Testis (tissue), 3 donors: ENCODE measurements around the gene EGLN2. TPM values are rescaled to one million over a fixed set of nuclear protein-coding genes. Genes with fewer than 3 reads are reported as not detected.
"Not testable (repeated sequence)": the region's sequence is repeated elsewhere in the genome, so short reads cannot be mapped to it uniquely, and the experiment has no call there.

Source experiments
- DNase-seq: peaks from one replicate; pipeline ENCODE4 v3.0.0-alpha.2; 2019
- H3K27ac ChIP-seq, 2 donors: fragments of 200-600 bp; sonication (generic); one replicate each; pipeline ENCODE4 v1.5.1; 2019
- H3K27me3 ChIP-seq: fragments of 200-600 bp; sonication (generic); one replicate; pipeline ENCODE4 v1.5.1; 2019
- H3K36me3 ChIP-seq: fragments of 200-600 bp; sonication (generic); one replicate; pipeline ENCODE4 v1.5.1; 2017; ENCODE audit warnings: low read depth; ENCODE audit errors: missing control alignments
- H3K4me1 ChIP-seq: fragments of 200-600 bp; sonication (generic); one replicate; pipeline ENCODE4 v1.5.1; 2019
- H3K4me3 ChIP-seq, 2 donors: fragments of 200-600 bp; sonication (generic); one replicate each; pipeline ENCODE4 v1.5.1; 2017 to 2019
- H3K9me3 ChIP-seq: fragments of 200-600 bp; sonication (generic); one replicate; pipeline ENCODE4 v1.5.1; 2017
- CTCF ChIP-seq, 3 experiments: fragments of 450-650 bp in 2 of 3; fragments of 200-600 bp in 1 of 3; sonication (generic) in 1 of 3; IDR thresholded peaks; one replicate each; pipeline ENCODE4 v1.5.1; 2016 to 2019; ENCODE audit warnings: antibody characterized with exemption in 3 of 3, mild to moderate bottlenecking in 2 of 3, moderate library complexity in 1 of 3
- POLR2A ChIP-seq: fragments of 450-650 bp; IDR thresholded peaks from one replicate; pipeline ENCODE4 v1.6.1; 2017; ENCODE audit warnings: antibody characterized with exemption, mild to moderate bottlenecking, moderate library complexity
- WGBS, 2 donors: methylation state at CpG; one replicate each; pipeline ENCODE4 v1.1.5; 2018; 5-methylcytosine and 5-hydroxymethylcytosine counted together
- intact Hi-C: fragments of 100-400 bp; cut with DNase I; formaldehyde crosslinking; loops from one replicate; pipeline ENCODE4 v1.15.1; 2023; ENCODE audit warnings: low total_unique reads
- polyA plus RNA-seq: library from polyadenylated mRNA; stranded (reverse); fragments of 350-450 nt; fragmentation: Illumina TruSeq; extraction: RNeasy Lipid Tissue Mini Kit (QIAGEN cat#74804); gene quantifications from one replicate; pipeline ENCODE4 v1.2.3, GENCODE V29; 2014; ENCODE audit warnings: low read depth, low replicate concordance; ENCODE audit not compliant: insufficient read depth
- total RNA-seq, 2 donors: library from RNA; depleted of rRNA; stranded (reverse); fragments of >200 nt; gene quantifications; one replicate each; pipeline ENCODE4 v1.2.3, GENCODE V29; 2016

The EGLN2 gene
- total and polyA plus RNA-seq, 3 donors from 2014 or later = 245 to 489 (median 260) TPM

GRCh38 chr19:40810649-40811408 is 11.8 kb downstream of the EGLN2 start:
- WGBS, 2 donors = 2% methylated on average over 29 to 35 of the region's 65 CpGs
- peak; percentile 88 for DNase-seq
- H3K9me3 ChIP-seq, H3K36me3 ChIP-seq, intact Hi-C loops, H3K27me3 ChIP-seq: not testable (repeated sequence)
- H3K4me3 ChIP-seq = peak overlapping the region; percentile 26 to 56
- peak overlapping the region; percentile 65 to 75 for H3K27ac ChIP-seq
- peaks cover 37% of the 10 kb centered on the region for H3K4me1 ChIP-seq
- TF ChIP-seq CTCF (IDR thresholded peaks at IDR 0.05) = peak in 1 of 3 experiments; percentile 21

GRCh38 chr19:40811478-40812341 is 12.7 kb downstream of the EGLN2 start:
- intact Hi-C loops = no loop called here
- 27 to 45% methylated on average over 15 to 35 of the region's 35 CpGs for WGBS, 2 donors
- H3K4me1 ChIP-seq = peaks cover 34% of the 10 kb centered on the region

GRCh38 chr19:40812571-40812970 is 13.6 kb downstream of the EGLN2 start:
- intact Hi-C loops, H3K27me3 ChIP-seq, H3K36me3 ChIP-seq, H3K4me3 ChIP-seq, H3K9me3 ChIP-seq, DNase-seq: not testable (repeated sequence)
- H3K4me1 ChIP-seq = peaks cover 34% of the 10 kb centered on the region
- WGBS, 2 donors = 47 to 60% methylated on average over 7 of the region's 7 CpGs
- H3K27ac ChIP-seq = peak overlapping the region; percentile 33 to 75

More at GRCh38 chr19:40811478-40812341, 12.7 kb downstream of the EGLN2 start:
- Histone ChIP-seq H3K36me3 (no peaks in the 10 kb centered on the region), H3K27ac (peak overlapping the region; percentile 65 to 75), H3K4me3 (peak overlapping the region in 1 of 2 donors; percentile 56), H3K9me3 (no peaks in the 10 kb centered on the region), H3K27me3 (no peaks in the 10 kb centered on the region)
- TF ChIP-seq CTCF (IDR thresholded peaks at IDR 0.05) = no peak
- no peak for DNase-seq

- peak; percentile 57 for DNase-seq
- TF ChIP-seq POLR2A (no peak), CTCF (IDR thresholded peaks at IDR 0.05) (no peak)
- Histone ChIP-seq H3K27me3 (no peaks in the 10 kb centered on the region), H3K9me3 (no peaks in the 10 kb centered on the region), H3K36me3 (no peaks in the 10 kb centered on the region), H3K27ac (peak overlapping the region; percentile 33 to 75), H3K4me1 (peaks cover 37% of the 10 kb centered on the region), H3K4me3 (no peak overlapping the region)
- intact Hi-C loops = no loop called here
- 29 to 32% methylated on average over 4 of the region's 4 CpGs for WGBS, 2 donors
These were observed 14.2 kb downstream of the EGLN2 start for GRCh38 chr19:40813182-40813581.

GRCh38 chr19:40815223-40815622 is 16.2 kb downstream of the EGLN2 start:
- no peak overlapping the region for H3K4me3 ChIP-seq
- no peaks in the 10 kb centered on the region for H3K36me3 ChIP-seq
- intact Hi-C loops = loop anchor here (5.0 kb wide), 1 partner anchor 153 kb away; no protein-coding TSS in a partner anchor
- H3K9me3 ChIP-seq = no peaks in the 10 kb centered on the region
- peaks cover 43% of the 10 kb centered on the region for H3K4me1 ChIP-seq
- no peak overlapping the region for H3K27ac ChIP-seq
- WGBS, 2 donors = 70 to 87% methylated on average over 3 to 4 of the region's 4 CpGs
- no peak for DNase-seq
- TF ChIP-seq CTCF (IDR thresholded peaks at IDR 0.05) (no peak), POLR2A (no peak)
- no peaks in the 10 kb centered on the region for H3K27me3 ChIP-seq
